ENCODE measurements around the gene SSR2. TPM values are rescaled to one million over a fixed set of nuclear protein-coding genes. Genes with fewer than 3 reads are reported as not detected.
A peak's percentile ranks its signal among the peaks of the same experiment; 100 is the strongest.

The SSR2 gene
- total RNA-seq, 4 donors from 2014 or later = 51.2 to 275 (median 168) TPM

- Histone ChIP-seq H3K9me3 (no peaks in the 10 kb centered on the region), H3K4me3 (peak overlapping the region in 3 of 4 donors; percentile 36 to 49 (median 41)), H3K27ac (peak overlapping the region; percentile 85 to 87 (median 85)), H3K27me3 (no peaks in the 10 kb centered on the region), H3K4me1 (peaks cover 0 to 11% (median 0%) of the 10 kb centered on the region in 4 donors), H3K36me3 (no peaks in the 10 kb centered on the region)
- TF ChIP-seq POLR2A (IDR thresholded peaks at IDR 0.05) (peak; percentile 42), POLR2AphosphoS5 (IDR thresholded peaks at IDR 0.05) (peak in 2 of 3 donors; percentile 30 to 32), CTCF (IDR thresholded peaks at IDR 0.05) (no peak)
- in situ Hi-C loops (cut with MboI; ENCODE audit: low pct_ligation_motif_present in 1 of 4, low pct_unique_long_range_greater_than_20kb in 1 of 4, low sequenced_read_pairs in 3 of 4) (no loop called here), intact Hi-C loops (cut with DNase I; ENCODE audit: low total_unique reads) (no loop called here)
- peak; percentile 67 for DNase-seq
- WGBS, 2 donors (ENCODE audit: low coverage in 1 of 2) = 51 to 62% methylated on average over 3 of the region's 3 CpGs
These were observed 41.4 kb upstream of the SSR2 start for GRCh38 chr1:156062189-156062588.

GRCh38 chr1:156060937-156061636 is 40.3 kb upstream of the SSR2 start, which contains the start of gene RAB25:
RAB25 (plus strand) TSS chr1:156061160; CDS start chr1:156061401, 241 bp downstream.
- intact Hi-C loops (cut with DNase I; ENCODE audit: low total_unique reads) (no loop called here), in situ Hi-C loops (cut with MboI; ENCODE audit: low pct_ligation_motif_present in 1 of 4, low pct_unique_long_range_greater_than_20kb in 1 of 4, low sequenced_read_pairs in 3 of 4) (no loop called here)
- Histone ChIP-seq H3K9me3 (no peaks in the 10 kb centered on the region), H3K4me1 (peaks cover 0 to 13% (median under 1%) of the 10 kb centered on the region in 4 donors), H3K4me3 (peak within 1 kb of the TSS in 3 of 4 donors; percentile 36 to 49 (median 41)), H3K36me3 (no peaks in the 10 kb centered on the region), H3K27me3 (no peaks in the 10 kb centered on the region), H3K27ac (peak within 1 kb of the TSS; percentile 85 to 87 (median 85))
- peak; percentile 89 for DNase-seq
- 43% methylated on average over 11 of the region's 11 CpGs; no CpG with 5 or more reads in 1 of the 2 donors for WGBS, 2 donors (ENCODE audit: low coverage in 1 of 2)
- TF ChIP-seq POLR2AphosphoS5 (IDR thresholded peaks at IDR 0.05) (peak; percentile 78 to 97 (median 90)), CTCF (IDR thresholded peaks at IDR 0.05) (no peak), POLR2A (IDR thresholded peaks at IDR 0.05) (peak; percentile 94), EP300 (IDR thresholded peaks at IDR 0.05; ENCODE audit: low read depth) (no peak)

GRCh38 chr1:156056326-156056849 is 35.6 kb upstream of the SSR2 start:
- Histone ChIP-seq H3K4me1 (peaks cover 0 to 16% (median 10%) of the 10 kb centered on the region in 4 donors), H3K36me3 (no peaks in the 10 kb centered on the region), H3K4me3 (no peak overlapping the region), H3K9me3 (no peaks in the 10 kb centered on the region), H3K27ac (no peak overlapping the region), H3K27me3 (no peaks in the 10 kb centered on the region)
- intact Hi-C loops (cut with DNase I; ENCODE audit: low total_unique reads) (no loop called here), in situ Hi-C loops (cut with MboI; ENCODE audit: low pct_ligation_motif_present in 1 of 4, low pct_unique_long_range_greater_than_20kb in 1 of 4, low sequenced_read_pairs in 3 of 4) (no loop called here)
- TF ChIP-seq POLR2AphosphoS5 (IDR thresholded peaks at IDR 0.05) (no peak), CTCF (IDR thresholded peaks at IDR 0.05) (no peak), POLR2A (IDR thresholded peaks at IDR 0.05) (no peak), EP300 (IDR thresholded peaks at IDR 0.05; ENCODE audit: low read depth) (no peak)
- DNase-seq = no peak
- 94% methylated on average over 1 of the region's 1 CpG; no CpG with 5 or more reads in 1 of the 2 donors for WGBS, 2 donors (ENCODE audit: low coverage in 1 of 2)

- intact Hi-C loops (cut with DNase I; ENCODE audit: low total_unique reads) = no loop called here
- no peaks in the 10 kb centered on the region for H3K36me3 ChIP-seq
- TF ChIP-seq POLR2AphosphoS5 (IDR thresholded peaks at IDR 0.05) (no peak), CTCF (IDR thresholded peaks at IDR 0.05) (no peak), EP300 (IDR thresholded peaks at IDR 0.05; ENCODE audit: low read depth) (no peak), POLR2A (IDR thresholded peaks at IDR 0.05) (no peak)
- no peaks in the 10 kb centered on the region for H3K9me3 ChIP-seq
- peak overlapping the region; percentile 73 to 96 (median 79) for H3K4me3 ChIP-seq
- H3K27me3 ChIP-seq = no peaks in the 10 kb centered on the region
- peaks cover 0 to 16% (median 10%) of the 10 kb centered on the region in 4 donors for H3K4me1 ChIP-seq
- DNase-seq = no peak
- in situ Hi-C loops (cut with MboI; ENCODE audit: low pct_ligation_motif_present in 1 of 4, low pct_unique_long_range_greater_than_20kb in 1 of 4, low sequenced_read_pairs in 3 of 4) = no loop called here
- 22% methylated on average over 17 of the region's 17 CpGs; no CpG with 5 or more reads in 1 of the 2 donors for WGBS, 2 donors (ENCODE audit: low coverage in 1 of 2)
- peak overlapping the region; percentile 95 to 98 (median 96) for H3K27ac ChIP-seq
These were observed 34.7 kb upstream of the SSR2 start for GRCh38 chr1:156055281-156056048.

Measured in transverse colon (tissue), 4 donors.